ENCODE measurements around the gene UCHL5. TPM values are rescaled to one million over a fixed set of nuclear protein-coding genes. Genes with fewer than 3 reads are reported as not detected.

Gene UCHL5
- total RNA-seq, 2 experiments from 2014 or later: 28.6 to 82.5 TPM

- Histone ChIP-seq H3K36me3 (ENCODE audit: insufficient read depth, low read length) (peaks cover 38% of the 10 kb centered on the region), H2AFZ (ENCODE audit: low read length) (no peak overlapping the region), H3K4me2 (ENCODE audit: low read length) (no peak overlapping the region), H4K20me1 (ENCODE audit: insufficient read depth, low read length) (peaks cover 28% of the 10 kb centered on the region; the same call in 1 of the 2 replicates), H3K27ac (ENCODE audit: low read depth, low read length, poor library complexity, severe bottlenecking) (no peak overlapping the region), H3K9me2 (ENCODE audit: insufficient read depth, low read length) (no peaks in the 10 kb centered on the region), H3K9me3 (ENCODE audit: low read length) (peaks cover 2% of the 10 kb centered on the region; the same call in 1 of the 2 replicates), H3K4me3 (ENCODE audit: low read depth, low read length, poor library complexity, severe bottlenecking) (no peak overlapping the region), H3K4me1 (ENCODE audit: insufficient read depth, low read length, poor library complexity, severe bottlenecking) (peaks cover 30% of the 10 kb centered on the region), H3K79me2 (ENCODE audit: insufficient read depth, low read depth, low read length) (peaks cover 97% of the 10 kb centered on the region)
- intact Hi-C loops (cut with micrococcal nuclease; ENCODE audit: unreplicated experiment): no loop called here
- TF ChIP-seq CTCF (conservative IDR thresholded peaks at IDR 0.05; ENCODE audit: low read length): no peak
- TF ChIP-seq EZH2phosphoT487 (IDR thresholded peaks at IDR 0.05; ENCODE audit: borderline replicate concordance, low read depth, low read length): no peak
- POLR2A ChIA-PET: interaction anchor here (1.4 kb wide), 1 partner anchor 9 kb away, joined by 4 read pairs; the partner anchor contains the start of genes RO60 and UCHL5
- CTCF ChIA-PET (ENCODE audit: unreplicated experiment): no interaction called here
- no peak for DNase-seq (ENCODE audit: low spot score)
- no TSS peak for BruUV-seq (replicated peaks)
Observed at GRCh38 chr1:193068013-193068412, 8.9 kb upstream of the UCHL5 start.

GRCh38 chr1:193066606-193067005, 7.4 kb upstream of the UCHL5 start:
- no TSS peak for BruUV-seq (replicated peaks)
- H3K9me3 ChIP-seq (ENCODE audit: low read length): peaks cover 8% of the 10 kb centered on the region; the same call in 1 of the 2 replicates
- H3K9me2 ChIP-seq (ENCODE audit: insufficient read depth, low read length): no peaks in the 10 kb centered on the region
- H2AFZ ChIP-seq (ENCODE audit: low read length): no peak overlapping the region
- no peak for DNase-seq (ENCODE audit: low spot score)
- intact Hi-C loops (cut with micrococcal nuclease; ENCODE audit: unreplicated experiment): no loop called here
- ChIA-PET CTCF (ENCODE audit: unreplicated experiment) (no interaction called here), POLR2A (interaction anchor here (0.9 to 1.2 kb wide), 2 partner anchors 51 to 56 kb away, joined by 3 to 6 read pairs; no protein-coding TSS in a partner anchor)
- TF ChIP-seq EZH2phosphoT487 (IDR thresholded peaks at IDR 0.05; ENCODE audit: borderline replicate concordance, low read depth, low read length): no peak
- no peak for TF ChIP-seq CTCF (conservative IDR thresholded peaks at IDR 0.05; ENCODE audit: low read length)
- H4K20me1 ChIP-seq (ENCODE audit: insufficient read depth, low read length): peaks cover 29% of the 10 kb centered on the region; the same call in 1 of the 2 replicates
- peak overlapping the region; percentile 29; the same call in 1 of the 2 replicates for H3K4me2 ChIP-seq (ENCODE audit: low read length)
- peaks cover 37% of the 10 kb centered on the region for H3K36me3 ChIP-seq (ENCODE audit: insufficient read depth, low read length)
- no peak overlapping the region for H3K4me3 ChIP-seq (ENCODE audit: low read depth, low read length, poor library complexity, severe bottlenecking)
- H3K79me2 ChIP-seq (ENCODE audit: insufficient read depth, low read depth, low read length): peaks cover 97% of the 10 kb centered on the region
- no peak overlapping the region for H3K27ac ChIP-seq (ENCODE audit: low read depth, low read length, poor library complexity, severe bottlenecking)
- H3K4me1 ChIP-seq (ENCODE audit: insufficient read depth, low read length, poor library complexity, severe bottlenecking): peaks cover 33% of the 10 kb centered on the region

- DNase-seq (ENCODE audit: low spot score): no peak
- Histone ChIP-seq H3K27ac (ENCODE audit: low read depth, low read length, poor library complexity, severe bottlenecking) (no peak overlapping the region), H3K4me1 (ENCODE audit: insufficient read depth, low read length, poor library complexity, severe bottlenecking) (peaks cover 34% of the 10 kb centered on the region), H3K4me3 (ENCODE audit: low read depth, low read length, poor library complexity, severe bottlenecking) (no peak overlapping the region), H3K9me3 (ENCODE audit: low read length) (peaks cover 8% of the 10 kb centered on the region; the same call in 1 of the 2 replicates), H3K79me2 (ENCODE audit: insufficient read depth, low read depth, low read length) (peaks cover 97% of the 10 kb centered on the region), H3K36me3 (ENCODE audit: insufficient read depth, low read length) (peaks cover 32% of the 10 kb centered on the region), H4K20me1 (ENCODE audit: insufficient read depth, low read length) (peaks cover 29% of the 10 kb centered on the region; the same call in 1 of the 2 replicates), H2AFZ (ENCODE audit: low read length) (no peak overlapping the region), H3K4me2 (ENCODE audit: low read length) (no peak overlapping the region), H3K9me2 (ENCODE audit: insufficient read depth, low read length) (no peaks in the 10 kb centered on the region)
- ChIA-PET CTCF (ENCODE audit: unreplicated experiment) (no interaction called here), POLR2A (interaction anchor here (0.6 to 1.2 kb wide), 4 partner anchors 51 to 460 kb away, joined by 3 to 6 read pairs (median 3); no protein-coding TSS in a partner anchor)
- no TSS peak for BruUV-seq (replicated peaks)
- intact Hi-C loops (cut with micrococcal nuclease; ENCODE audit: unreplicated experiment): no loop called here
- TF ChIP-seq EZH2phosphoT487 (IDR thresholded peaks at IDR 0.05; ENCODE audit: borderline replicate concordance, low read depth, low read length) (no peak), CTCF (conservative IDR thresholded peaks at IDR 0.05; ENCODE audit: low read length) (no peak)
Observed at GRCh38 chr1:193065954-193066353, 6.8 kb upstream of the UCHL5 start.
